Measurements from ENCODE around the gene DYNC1I1. TPM values are rescaled to one million over a fixed set of nuclear protein-coding genes. Genes with fewer than 3 reads are reported as not detected.

DYNC1I1 gene
- total RNA-seq, 1 experiment from 2014 or later: 3.2 TPM

DNA sequence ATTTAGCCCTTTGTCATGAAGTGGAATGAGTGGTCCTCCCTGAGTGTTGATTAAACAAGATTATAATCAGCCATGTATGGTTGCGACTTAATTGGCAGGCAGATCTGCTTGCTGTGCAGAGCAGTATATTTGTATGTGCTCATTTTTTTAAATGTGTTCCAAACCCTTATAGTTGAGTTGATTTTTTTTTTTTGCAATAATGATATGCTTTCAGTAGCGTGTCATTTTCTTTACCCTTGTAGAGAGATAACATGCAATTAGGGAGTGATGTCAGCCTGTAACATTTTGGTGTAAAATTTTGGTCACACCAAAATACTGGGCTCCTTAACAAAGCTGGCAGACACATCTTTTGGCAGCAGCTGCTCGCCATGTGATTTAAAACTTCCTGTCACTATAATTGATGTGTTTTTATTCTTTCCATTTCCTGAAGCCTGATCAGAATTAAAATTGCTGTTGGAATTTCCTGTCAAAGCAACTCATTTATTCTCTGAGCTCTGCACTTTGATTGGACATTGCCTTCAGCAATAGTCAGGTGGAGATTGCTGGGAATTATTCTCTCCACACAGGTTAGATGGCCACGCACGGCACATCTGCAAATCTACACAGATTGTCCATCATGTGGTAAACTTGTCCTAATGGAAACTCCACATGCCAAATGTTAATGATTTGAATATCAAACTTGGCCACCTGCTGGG is 125.3 kb downstream of the DYNC1I1 start:
- no CpG with 5 or more reads among the region's 5 CpGs for WGBS (ENCODE audit: extremely low coverage, insufficient read length, low lambda C conversion rate)
- no peak overlapping the region for H3T11ph ChIP-seq (ENCODE audit: low read length)
- H2AK5ac ChIP-seq (ENCODE audit: insufficient read length, low read length): no peak overlapping the region
- H2BK12ac ChIP-seq (ENCODE audit: insufficient read length, low read depth, low read length): no peak overlapping the region
- Mint-ChIP-seq H3K36me3 (ENCODE audit: insufficient read depth in 1 of 3, low read depth in 3 of 3) (no peaks in the 10 kb centered on the region), H3K27ac (no peak overlapping the region), H3K4me3 (no peak overlapping the region), H3K9me3 (no peaks in the 10 kb centered on the region), H3K27me3 (ENCODE audit: low read depth) (peaks cover 2% of the 10 kb centered on the region; the same call in 1 of the 2 replicates), H3K4me1 (peaks cover 12 to 13% of the 10 kb centered on the region in 2 experiments)
- H2BK5ac ChIP-seq (ENCODE audit: insufficient read length, low read length): no peak overlapping the region
- H3K23me2 ChIP-seq (ENCODE audit: insufficient read length, low read depth, low read length, poor library complexity, severe bottlenecking): no peaks in the 10 kb centered on the region
- no peak overlapping the region for H3K9ac ChIP-seq (ENCODE audit: extremely low read depth, insufficient read length, low read length)
- H3K27ac ChIP-seq (ENCODE audit: insufficient read length, low read depth, low read length): no peak overlapping the region
- no peak overlapping the region for H3K56ac ChIP-seq (ENCODE audit: insufficient read length, low read depth, low read length)
- H3K23ac ChIP-seq (ENCODE audit: insufficient read length, low read depth, low read length): no peak overlapping the region
- no peak overlapping the region for H2BK20ac ChIP-seq (ENCODE audit: low read depth, low read length, poor library complexity, severe bottlenecking)
- no peak overlapping the region for H3K4me2 ChIP-seq (ENCODE audit: insufficient read depth, insufficient read length, low read length)
- no peak overlapping the region for H3K4ac ChIP-seq (ENCODE audit: low read depth, low read length)
- no peaks in the 10 kb centered on the region for H3K79me2 ChIP-seq (ENCODE audit: insufficient read depth, low read length)
- H2BK15ac ChIP-seq (ENCODE audit: low read depth, low read length): no peak overlapping the region
- H4K5ac ChIP-seq (ENCODE audit: insufficient read length, low read depth, low read length): no peak overlapping the region
- no peak for DNase-seq
- no peaks in the 10 kb centered on the region for H4K20me1 ChIP-seq (ENCODE audit: control insufficient read depth, insufficient read depth, insufficient read length)
- H3K18ac ChIP-seq (ENCODE audit: insufficient read length, low read depth, low read length): no peak overlapping the region
- H2AFZ ChIP-seq (ENCODE audit: low read length): no peak overlapping the region
- H3K9me3 ChIP-seq (ENCODE audit: control insufficient read depth, low read depth, low read length): no peaks in the 10 kb centered on the region
- no peak overlapping the region for H4K91ac ChIP-seq (ENCODE audit: insufficient read length, low read depth, low read length)
- H2BK120ac ChIP-seq (ENCODE audit: low read depth, low read length, poor library complexity, severe bottlenecking): no peak overlapping the region
- H4K8ac ChIP-seq (replicated peaks; ENCODE audit: insufficient read length, low read depth, low read length): no peak overlapping the region
- TF ChIP-seq, protein P1, sequence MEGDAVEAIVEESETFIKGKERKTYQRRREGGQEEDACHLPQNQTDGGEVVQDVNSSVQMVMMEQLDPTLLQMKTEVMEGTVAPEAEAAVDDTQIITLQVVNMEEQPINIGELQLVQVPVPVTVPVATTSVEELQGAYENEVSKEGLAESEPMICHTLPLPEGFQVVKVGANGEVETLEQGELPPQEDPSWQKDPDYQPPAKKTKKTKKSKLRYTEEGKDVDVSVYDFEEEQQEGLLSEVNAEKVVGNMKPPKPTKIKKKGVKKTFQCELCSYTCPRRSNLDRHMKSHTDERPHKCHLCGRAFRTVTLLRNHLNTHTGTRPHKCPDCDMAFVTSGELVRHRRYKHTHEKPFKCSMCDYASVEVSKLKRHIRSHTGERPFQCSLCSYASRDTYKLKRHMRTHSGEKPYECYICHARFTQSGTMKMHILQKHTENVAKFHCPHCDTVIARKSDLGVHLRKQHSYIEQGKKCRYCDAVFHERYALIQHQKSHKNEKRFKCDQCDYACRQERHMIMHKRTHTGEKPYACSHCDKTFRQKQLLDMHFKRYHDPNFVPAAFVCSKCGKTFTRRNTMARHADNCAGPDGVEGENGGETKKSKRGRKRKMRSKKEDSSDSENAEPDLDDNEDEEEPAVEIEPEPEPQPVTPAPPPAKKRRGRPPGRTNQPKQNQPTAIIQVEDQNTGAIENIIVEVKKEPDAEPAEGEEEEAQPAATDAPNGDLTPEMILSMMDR (conservative IDR thresholded peaks at IDR 0.05): no peak
- no peaks in the 10 kb centered on the region; the same call in 1 of the 2 replicates for H3K4me1 ChIP-seq (ENCODE audit: insufficient read depth, low read length)
- no peak overlapping the region for H3K14ac ChIP-seq (ENCODE audit: insufficient read depth, low read length)
- H3K79me1 ChIP-seq (ENCODE audit: insufficient read depth, low read depth, low read length, poor library complexity, severe bottlenecking): no peaks in the 10 kb centered on the region
- H3K27me3 ChIP-seq (ENCODE audit: insufficient read depth, low read length): no peaks in the 10 kb centered on the region
